GM12801 (cell line): ENCODE data around the gene GCHFR.

ENCODE experiments used
- TF ChIP-seq, protein P1 (sequence below): IDR thresholded peaks from one replicate; pipeline ENCODE4 v1.5.1; 2011; ENCODE audit warnings: control low read depth; ENCODE audit not compliant: insufficient read length; ENCODE audit errors: extremely low read depth

Gene GCHFR

DNA sequence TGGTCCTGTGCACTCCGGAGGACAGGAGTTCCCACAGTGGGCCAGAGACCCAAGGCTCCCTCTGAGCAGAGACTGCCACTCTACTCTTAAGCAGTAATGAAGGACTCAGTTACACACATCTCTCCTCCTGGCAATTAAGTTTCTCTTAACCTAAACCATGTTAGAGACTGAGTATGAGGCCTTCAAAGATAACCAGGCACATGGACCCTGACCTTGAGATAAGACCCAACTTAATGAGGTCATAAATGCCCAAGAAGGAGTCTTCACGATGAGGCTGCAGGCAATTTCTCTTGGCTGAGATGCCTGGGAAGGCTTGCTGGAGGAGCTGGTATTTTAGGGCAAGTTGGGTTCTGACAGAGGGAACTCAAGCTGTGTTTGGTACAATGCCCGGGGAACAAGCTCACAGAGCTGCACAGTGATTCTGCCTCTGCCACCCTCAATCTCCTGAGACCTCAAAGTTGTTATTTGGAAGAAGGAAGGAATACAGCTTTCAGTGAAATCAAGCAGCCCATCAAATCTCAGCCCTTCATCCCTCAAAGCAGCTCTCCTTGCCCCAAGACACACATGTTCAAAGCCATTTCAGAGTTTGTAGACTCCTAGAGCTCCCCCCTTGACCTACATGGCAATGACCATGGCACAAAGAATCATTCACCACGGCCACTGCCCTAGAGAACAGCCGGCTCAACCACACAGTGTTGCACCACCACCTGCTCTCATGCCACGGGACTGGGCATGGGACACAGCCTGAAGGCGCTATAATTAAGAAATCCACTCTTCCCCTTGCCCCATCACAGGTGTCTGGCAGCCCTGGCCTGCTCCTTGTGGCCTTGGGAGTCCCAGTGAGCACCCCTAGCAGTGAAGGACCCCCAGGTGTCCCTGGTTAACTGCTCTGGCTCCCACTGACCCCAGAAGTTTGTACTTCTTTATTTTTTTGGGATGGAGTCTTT, 15.9 kb upstream of the GCHFR start:
- TF ChIP-seq, protein P1, sequence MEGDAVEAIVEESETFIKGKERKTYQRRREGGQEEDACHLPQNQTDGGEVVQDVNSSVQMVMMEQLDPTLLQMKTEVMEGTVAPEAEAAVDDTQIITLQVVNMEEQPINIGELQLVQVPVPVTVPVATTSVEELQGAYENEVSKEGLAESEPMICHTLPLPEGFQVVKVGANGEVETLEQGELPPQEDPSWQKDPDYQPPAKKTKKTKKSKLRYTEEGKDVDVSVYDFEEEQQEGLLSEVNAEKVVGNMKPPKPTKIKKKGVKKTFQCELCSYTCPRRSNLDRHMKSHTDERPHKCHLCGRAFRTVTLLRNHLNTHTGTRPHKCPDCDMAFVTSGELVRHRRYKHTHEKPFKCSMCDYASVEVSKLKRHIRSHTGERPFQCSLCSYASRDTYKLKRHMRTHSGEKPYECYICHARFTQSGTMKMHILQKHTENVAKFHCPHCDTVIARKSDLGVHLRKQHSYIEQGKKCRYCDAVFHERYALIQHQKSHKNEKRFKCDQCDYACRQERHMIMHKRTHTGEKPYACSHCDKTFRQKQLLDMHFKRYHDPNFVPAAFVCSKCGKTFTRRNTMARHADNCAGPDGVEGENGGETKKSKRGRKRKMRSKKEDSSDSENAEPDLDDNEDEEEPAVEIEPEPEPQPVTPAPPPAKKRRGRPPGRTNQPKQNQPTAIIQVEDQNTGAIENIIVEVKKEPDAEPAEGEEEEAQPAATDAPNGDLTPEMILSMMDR = no peak

GRCh38 chr15:40749151-40749630, 14.7 kb upstream of the GCHFR start:
- TF ChIP-seq, protein P1 = no peak

- TF ChIP-seq, protein P1 = no peak
These were observed 13.0 kb upstream of the GCHFR start for GRCh38 chr15:40750885-40751284.

DNA sequence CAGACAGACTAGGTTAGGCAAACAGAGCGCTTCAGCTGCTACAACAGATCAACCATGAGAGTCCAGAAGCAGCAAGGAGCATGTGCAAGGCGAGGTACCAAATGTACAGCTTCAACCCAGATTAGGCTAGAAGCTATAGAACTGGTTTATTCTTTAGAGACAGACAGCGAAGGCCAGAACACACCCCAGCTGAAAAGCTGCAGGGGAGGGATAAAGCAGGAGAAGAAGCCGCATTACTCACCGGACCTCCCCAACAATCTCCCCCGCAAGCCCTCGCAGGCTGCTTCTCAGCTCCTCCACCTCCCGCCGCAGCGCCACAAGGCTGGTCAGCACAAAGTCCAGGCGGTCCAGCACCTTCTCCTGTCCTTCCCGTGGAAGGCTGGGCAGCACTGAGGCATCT, 12.1 kb upstream of the GCHFR start:
- TF ChIP-seq, protein P1 = no peak

- TF ChIP-seq, protein P1 = no peak
These were observed 9.3 kb upstream of the GCHFR start for GRCh38 chr15:40754574-40754882.

DNA sequence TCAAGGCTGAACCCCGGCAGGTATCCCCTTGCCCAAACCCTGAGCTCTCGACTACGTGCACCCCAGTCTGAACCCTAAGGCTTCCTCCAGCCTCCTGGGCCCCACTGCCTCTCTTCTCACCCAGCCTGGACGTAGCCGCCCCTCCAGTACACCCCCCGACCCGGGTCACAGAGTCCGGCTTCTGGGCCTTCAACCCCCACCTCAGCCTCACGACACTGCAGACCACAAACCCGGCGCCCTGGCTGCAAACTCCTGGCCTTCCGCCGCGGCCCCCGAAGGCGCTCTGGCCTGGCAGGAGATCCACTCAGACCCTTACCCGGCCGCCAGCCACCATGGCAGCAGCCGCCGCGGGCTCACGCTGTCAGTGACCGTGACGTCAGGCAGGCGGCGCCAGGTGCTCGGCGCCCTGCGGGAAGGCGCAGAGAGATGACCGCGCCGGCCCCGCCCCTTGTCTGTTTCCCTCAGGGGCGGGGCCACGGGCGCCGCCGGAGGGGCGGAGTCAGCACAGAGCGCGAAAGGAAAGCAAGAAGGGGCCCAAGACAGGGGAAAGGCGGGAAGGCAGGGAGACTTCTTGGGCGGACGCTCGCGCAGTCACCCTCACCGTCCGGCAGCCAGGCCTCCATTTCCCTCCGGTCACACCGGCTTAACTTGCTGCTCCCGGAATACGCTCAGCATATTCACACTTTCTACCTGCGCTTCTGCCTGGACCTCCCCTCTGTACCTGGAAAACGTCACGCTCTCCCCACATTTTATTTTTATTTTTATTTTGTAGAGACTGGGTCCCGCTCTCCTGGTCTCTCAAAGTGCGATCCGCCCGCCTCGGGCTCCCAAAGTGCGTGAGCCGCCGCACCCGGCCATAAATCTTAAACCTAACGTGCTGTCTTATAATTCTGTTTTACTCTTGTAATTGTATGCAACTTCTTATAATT, 8.7 kb upstream of the GCHFR start, which contains the start of gene RMDN3:
TSS of gene RMDN3 (minus strand) at position 372 of the 929 bp plus-strand sequence. CDS start 471 bp downstream, outside the sequence.
- TF ChIP-seq, protein P1 = no peak

DNA sequence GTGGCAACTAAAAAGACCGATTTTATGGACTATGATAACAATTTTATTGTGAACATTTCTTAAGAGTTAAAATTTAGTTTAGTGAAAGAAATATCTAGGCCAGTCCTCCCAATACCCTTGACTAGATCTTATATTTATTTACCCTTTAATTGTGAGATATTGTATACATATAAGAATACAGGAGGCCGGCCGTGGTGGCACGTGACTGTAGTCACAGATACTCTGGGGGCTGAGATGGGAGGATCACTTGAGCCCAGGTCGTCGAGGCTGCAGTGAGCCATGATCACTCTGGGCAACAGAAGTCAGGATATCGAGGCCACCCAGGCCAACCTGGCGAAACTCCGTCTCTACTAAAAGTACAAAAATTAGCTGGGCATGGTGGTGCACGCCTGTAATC, 8.1 kb upstream of the GCHFR start:
- TF ChIP-seq, protein P1 = no peak
